ENCODE measurements around the gene BARX1.

BARX1 gene

DNA sequence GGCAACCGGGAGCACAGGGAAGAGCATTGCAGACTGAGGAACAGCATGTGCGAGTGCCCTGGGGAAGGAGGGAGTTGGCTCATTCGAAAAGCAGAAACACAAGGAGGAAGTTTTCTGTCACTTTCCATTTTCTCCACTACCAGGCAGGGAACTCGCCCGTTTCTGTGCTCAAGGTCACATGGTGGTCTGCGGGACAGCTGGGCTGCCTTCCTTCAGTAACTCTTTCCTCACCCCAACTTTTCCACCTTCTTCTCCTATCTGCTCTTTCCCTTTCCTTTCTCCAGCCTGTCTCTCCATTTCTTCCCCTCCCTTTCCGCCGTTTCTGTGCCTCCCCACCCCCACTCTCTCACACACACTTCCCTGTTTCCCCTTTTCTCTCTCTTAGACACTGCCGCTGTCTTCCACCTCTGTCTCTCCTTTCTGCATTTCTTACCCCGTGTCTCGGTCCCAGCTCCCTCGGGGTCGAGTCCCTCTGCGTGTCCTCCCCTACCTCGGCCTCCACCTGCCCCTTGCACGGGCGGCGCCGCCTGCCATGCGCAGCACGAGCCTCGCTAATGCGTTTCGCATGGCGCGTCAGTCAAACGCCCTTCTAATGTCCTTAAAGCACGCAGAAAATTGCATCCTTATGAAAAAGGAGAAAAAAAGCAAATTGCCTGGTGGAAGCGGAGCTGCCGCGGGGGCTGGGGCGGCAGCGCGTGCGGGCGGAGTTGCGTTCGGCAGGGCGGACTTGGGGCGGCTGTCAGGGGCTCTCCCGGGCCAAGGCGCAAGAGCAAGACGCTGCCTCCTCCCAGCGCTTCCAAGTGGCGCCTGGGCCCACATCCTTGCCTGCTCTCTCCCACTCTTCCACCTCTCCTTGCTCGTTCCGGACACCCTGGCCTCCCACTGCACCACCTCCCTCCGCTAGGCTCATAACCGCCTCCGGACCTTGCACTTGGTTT is 9.5 kb downstream of the BARX1 start:
- no peaks in the 10 kb centered on the region for H4K20me1 ChIP-seq (ENCODE audit: insufficient read depth, low read length)
- H3K27ac ChIP-seq (ENCODE audit: low read depth, low read length, poor library complexity, severe bottlenecking) = no peak overlapping the region
- H2AFZ ChIP-seq (ENCODE audit: low read length) = no peak overlapping the region
- no peaks in the 10 kb centered on the region for H3K4me1 ChIP-seq (ENCODE audit: insufficient read depth, low read length, severe bottlenecking)
- no peak overlapping the region for H3K9ac ChIP-seq (ENCODE audit: low read length)
- no peak overlapping the region for H3K4me3 ChIP-seq (ENCODE audit: low read depth, low read length, poor library complexity, severe bottlenecking)
- no peak overlapping the region for H3K4me2 ChIP-seq (ENCODE audit: low read length)
- no peaks in the 10 kb centered on the region for H3K9me2 ChIP-seq (ENCODE audit: low read depth, low read length)
- no peaks in the 10 kb centered on the region for H3K79me2 ChIP-seq (ENCODE audit: insufficient read depth, low read length)
- H3K36me3 ChIP-seq (ENCODE audit: insufficient read depth, low read length) = no peaks in the 10 kb centered on the region
- no peaks in the 10 kb centered on the region for H3K27me3 ChIP-seq (ENCODE audit: insufficient read depth, low read length)
- TF ChIP-seq CTCF (IDR thresholded peaks at IDR 0.05; ENCODE audit: low read length) (no peak), EZH2 (IDR thresholded peaks at IDR 0.05; ENCODE audit: borderline replicate concordance, low read length) (no peak)
- H3F3A ChIP-seq (ENCODE audit: insufficient read depth, low read length) = no peaks in the 10 kb centered on the region
- no peaks in the 10 kb centered on the region for H3K9me3 ChIP-seq (ENCODE audit: low read length)

DNA sequence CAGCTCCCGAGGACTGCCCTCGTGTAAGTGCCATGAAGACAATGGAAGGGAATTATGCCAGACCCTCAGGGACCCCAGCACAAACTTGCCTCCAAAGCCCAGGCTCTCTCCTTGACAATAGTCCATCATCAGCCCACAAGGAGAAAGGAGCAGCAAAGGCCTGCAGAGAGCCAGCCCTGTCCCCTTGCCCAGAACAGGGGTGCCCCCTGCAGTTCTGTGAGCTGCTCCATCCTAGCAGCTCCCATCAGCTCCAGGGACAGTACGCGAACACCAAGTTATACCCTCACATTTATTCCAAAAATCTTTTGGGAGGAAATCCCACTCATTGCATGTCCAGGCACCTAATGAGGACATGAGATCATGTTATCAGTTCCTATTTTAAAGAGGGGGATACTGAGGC is 11.1 kb downstream of the BARX1 start:
- no peaks in the 10 kb centered on the region for H3K79me2 ChIP-seq (ENCODE audit: insufficient read depth, low read length)
- no peaks in the 10 kb centered on the region for H4K20me1 ChIP-seq (ENCODE audit: insufficient read depth, low read length)
- no peak for TF ChIP-seq CTCF (IDR thresholded peaks at IDR 0.05; ENCODE audit: low read length)
- no peak for TF ChIP-seq EZH2 (IDR thresholded peaks at IDR 0.05; ENCODE audit: borderline replicate concordance, low read length)
- no peaks in the 10 kb centered on the region for H3K9me2 ChIP-seq (ENCODE audit: low read depth, low read length)
- no peaks in the 10 kb centered on the region for H3K36me3 ChIP-seq (ENCODE audit: insufficient read depth, low read length)
- no peaks in the 10 kb centered on the region for H3K4me1 ChIP-seq (ENCODE audit: insufficient read depth, low read length, severe bottlenecking)
- no peak overlapping the region for H2AFZ ChIP-seq (ENCODE audit: low read length)
- H3K4me3 ChIP-seq (ENCODE audit: low read depth, low read length, poor library complexity, severe bottlenecking) = no peak overlapping the region
- H3K27ac ChIP-seq (ENCODE audit: low read depth, low read length, poor library complexity, severe bottlenecking) = no peak overlapping the region
- H3F3A ChIP-seq (ENCODE audit: insufficient read depth, low read length) = no peaks in the 10 kb centered on the region
- no peaks in the 10 kb centered on the region for H3K9me3 ChIP-seq (ENCODE audit: low read length)
- no peak overlapping the region for H3K4me2 ChIP-seq (ENCODE audit: low read length)
- no peaks in the 10 kb centered on the region for H3K27me3 ChIP-seq (ENCODE audit: insufficient read depth, low read length)
- H3K9ac ChIP-seq (ENCODE audit: low read length) = no peak overlapping the region

DNA sequence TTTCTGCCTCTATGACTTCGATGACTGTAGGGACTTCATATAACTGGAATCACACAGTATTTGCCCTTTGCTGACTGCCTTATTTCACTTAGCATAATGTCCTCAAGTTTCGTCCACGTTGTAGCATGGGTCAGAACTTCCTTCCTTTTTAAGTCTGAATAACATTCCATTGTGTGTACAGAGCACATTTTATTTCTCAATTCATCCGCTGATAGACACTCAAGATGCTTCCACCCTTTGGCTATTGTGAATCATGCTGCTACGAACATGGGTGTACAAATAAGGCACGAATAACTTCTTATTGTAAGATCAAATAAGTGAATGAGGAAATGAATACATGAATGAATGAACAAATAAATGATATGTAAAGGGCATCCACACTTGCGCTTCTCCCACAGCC is 13.0 kb downstream of the BARX1 start:
- no peaks in the 10 kb centered on the region for H3K9me2 ChIP-seq (ENCODE audit: low read depth, low read length)
- no peak overlapping the region for H3K4me3 ChIP-seq (ENCODE audit: low read depth, low read length, poor library complexity, severe bottlenecking)
- H3K79me2 ChIP-seq (ENCODE audit: insufficient read depth, low read length) = no peaks in the 10 kb centered on the region
- no peaks in the 10 kb centered on the region for H4K20me1 ChIP-seq (ENCODE audit: insufficient read depth, low read length)
- H3K36me3 ChIP-seq (ENCODE audit: insufficient read depth, low read length) = no peaks in the 10 kb centered on the region
- H3K27me3 ChIP-seq (ENCODE audit: insufficient read depth, low read length) = no peaks in the 10 kb centered on the region
- no peak overlapping the region for H3K27ac ChIP-seq (ENCODE audit: low read depth, low read length, poor library complexity, severe bottlenecking)
- H3K4me2 ChIP-seq (ENCODE audit: low read length) = no peak overlapping the region
- TF ChIP-seq EZH2 (IDR thresholded peaks at IDR 0.05; ENCODE audit: borderline replicate concordance, low read length) (no peak), CTCF (IDR thresholded peaks at IDR 0.05; ENCODE audit: low read length) (no peak)
- H3K9ac ChIP-seq (ENCODE audit: low read length) = no peak overlapping the region
- no peak overlapping the region for H2AFZ ChIP-seq (ENCODE audit: low read length)
- no peaks in the 10 kb centered on the region for H3K4me1 ChIP-seq (ENCODE audit: insufficient read depth, low read length, severe bottlenecking)
- H3K9me3 ChIP-seq (ENCODE audit: low read length) = no peaks in the 10 kb centered on the region
- H3F3A ChIP-seq (ENCODE audit: insufficient read depth, low read length) = no peaks in the 10 kb centered on the region
